GM18508 (cell line): ENCODE measurements around the gene ANO2.

ENCODE experiments used
- ATAC-seq: cut with Tn5 transposase; IDR thresholded peaks from one replicate; pipeline ENCODE4 v1.9.1; 2021; ENCODE audit warnings: moderate number of reproducible peaks; ENCODE audit not compliant: insufficient read depth, unreplicated experiment

The ANO2 gene

GRCh38 chr12:5945071-5946008 lies at the start of gene ANO2:
TSS of gene ANO2 (minus strand) at chr12:5945259. CDS start at chr12:5945217, 42 bp downstream.
- ATAC-seq, result no peak

- no peak for ATAC-seq
Observed at GRCh38 chr12:5989621-5990020, 44.6 kb upstream of the ANO2 start.

DNA sequence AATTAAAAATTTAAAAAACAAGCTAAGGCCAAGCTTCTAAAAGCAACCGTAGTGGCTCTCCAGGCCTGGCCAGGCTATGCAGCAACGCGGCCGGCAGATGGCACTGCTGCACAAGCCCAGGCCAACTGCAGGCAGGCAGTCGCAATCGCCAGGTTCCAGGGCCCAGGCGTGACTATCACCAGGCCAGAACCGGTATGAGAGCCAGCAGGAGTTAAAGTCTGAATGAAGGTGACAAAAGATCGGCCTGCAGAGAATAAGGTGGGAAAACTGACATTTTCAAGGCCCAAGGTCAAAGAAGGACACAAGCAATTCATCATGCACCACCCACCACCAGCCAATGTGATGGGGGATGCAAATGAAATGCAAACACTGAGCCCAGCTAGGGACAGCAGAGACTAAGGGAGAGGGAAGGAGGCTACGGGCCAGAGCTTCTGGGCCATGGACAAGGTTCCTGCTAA lies 43.6 kb upstream of the ANO2 start:
- ATAC-seq, result no peak

DNA sequence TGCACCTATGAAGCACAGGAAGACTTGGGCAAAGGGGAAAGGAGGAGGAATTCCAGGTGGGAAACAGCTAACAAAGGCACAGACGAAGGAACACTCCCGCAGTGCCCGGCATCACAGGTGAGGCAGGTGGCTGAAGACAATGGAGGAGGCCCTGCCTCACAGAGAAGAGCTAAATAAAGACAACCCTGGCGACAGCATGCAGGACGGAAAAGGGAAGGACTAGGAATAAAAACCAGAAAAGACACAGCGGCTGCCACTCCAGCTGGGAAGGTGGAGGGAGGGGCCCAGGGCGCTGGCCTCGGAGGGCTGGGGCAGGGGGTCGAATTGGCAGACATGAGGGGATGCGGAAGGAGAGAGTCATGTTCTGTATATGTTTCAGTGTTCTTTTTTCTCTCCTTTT lies 43.0 kb upstream of the ANO2 start:
- ATAC-seq, result no peak

DNA sequence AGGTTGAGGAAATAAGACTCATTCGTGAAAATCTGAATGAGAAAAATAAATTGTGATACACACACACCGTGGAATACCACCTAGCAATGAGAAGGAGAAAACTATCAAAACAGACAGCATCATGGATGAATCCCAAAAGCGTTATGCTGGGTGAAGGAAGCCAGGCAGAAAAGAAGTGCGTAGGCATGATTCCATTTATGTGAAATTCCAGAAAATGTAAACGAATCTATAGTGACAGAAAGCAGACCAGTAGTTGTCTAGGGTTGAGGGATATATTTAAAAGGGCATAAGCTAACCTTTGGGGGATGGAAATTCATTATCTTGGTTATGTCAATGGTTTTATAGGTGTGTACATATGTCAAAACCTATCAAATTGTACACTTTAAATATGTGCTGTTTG lies 42.5 kb upstream of the ANO2 start:
- no peak for ATAC-seq

DNA sequence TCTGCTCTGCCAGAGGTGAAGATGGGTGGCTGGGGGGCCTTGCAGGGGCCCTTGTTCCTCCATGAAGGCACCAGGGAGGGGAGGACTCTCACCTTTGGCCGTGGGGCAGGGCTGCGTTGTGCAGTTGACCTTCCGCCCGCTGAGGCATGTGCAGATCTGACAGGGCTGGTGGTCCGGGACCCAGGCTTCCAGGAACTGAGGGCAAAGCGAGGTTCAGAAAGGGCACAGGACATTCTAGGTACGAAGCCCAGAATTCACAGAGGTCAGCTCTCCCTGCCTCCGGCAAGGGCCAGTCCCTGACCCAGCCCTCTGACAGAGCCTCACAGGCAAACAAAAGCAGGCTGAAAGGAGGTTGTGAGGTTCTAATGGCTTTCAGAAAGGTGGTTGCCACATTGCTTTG lies 40.4 kb upstream of the ANO2 start:
- no peak for ATAC-seq

DNA sequence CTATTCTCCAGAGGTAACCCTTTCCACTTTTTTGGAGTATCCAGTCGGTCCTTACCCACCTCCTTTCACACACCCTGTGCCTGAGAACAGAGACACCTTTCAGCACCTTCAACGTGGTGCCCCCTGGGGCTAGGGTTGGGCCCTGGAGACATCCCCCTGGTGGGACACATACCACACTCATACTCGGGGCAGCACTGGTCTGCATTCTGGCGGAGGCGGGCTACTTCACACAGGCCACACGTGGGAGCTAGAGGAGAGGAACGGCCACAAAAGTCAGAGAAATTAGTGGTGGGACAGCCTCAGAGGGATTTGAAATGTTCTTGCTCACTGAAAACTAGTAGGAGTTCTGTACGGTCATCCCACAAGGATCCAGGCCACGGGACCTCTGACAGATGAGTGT lies 39.8 kb upstream of the ANO2 start:
- no peak for ATAC-seq

DNA sequence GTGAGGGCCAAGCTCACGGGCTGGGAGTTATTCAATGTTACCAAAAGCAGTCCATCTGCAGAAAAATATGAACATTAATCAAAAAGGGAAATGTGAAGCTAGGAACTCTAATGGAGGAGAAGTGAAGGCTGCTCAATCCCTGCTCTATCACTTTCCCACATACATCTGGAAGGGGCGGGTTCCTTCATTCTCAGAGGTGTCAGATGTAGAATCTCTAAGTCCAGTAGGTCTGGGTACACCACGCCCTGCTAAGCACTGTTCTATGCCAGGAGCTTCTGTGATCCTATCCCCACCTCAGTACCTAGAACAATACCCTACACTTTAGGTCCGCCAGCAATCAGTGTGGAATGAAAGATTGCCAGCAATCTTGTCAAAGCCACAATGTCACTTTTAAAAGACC lies 37.0 kb upstream of the ANO2 start:
- ATAC-seq, result no peak

- no peak for ATAC-seq
Observed at GRCh38 chr12:5977556-5977955, 32.5 kb upstream of the ANO2 start.

GRCh38 chr12:5976711-5977110 lies 31.7 kb upstream of the ANO2 start:
- no peak for ATAC-seq

- no peak for ATAC-seq
Observed at GRCh38 chr12:5976196-5976595, 31.1 kb upstream of the ANO2 start.

- ATAC-seq, result no peak
Observed at GRCh38 chr12:5973461-5974115, 28.5 kb upstream of the ANO2 start.

- ATAC-seq, result no peak
Observed at GRCh38 chr12:5972387-5972786, 27.3 kb upstream of the ANO2 start.

DNA sequence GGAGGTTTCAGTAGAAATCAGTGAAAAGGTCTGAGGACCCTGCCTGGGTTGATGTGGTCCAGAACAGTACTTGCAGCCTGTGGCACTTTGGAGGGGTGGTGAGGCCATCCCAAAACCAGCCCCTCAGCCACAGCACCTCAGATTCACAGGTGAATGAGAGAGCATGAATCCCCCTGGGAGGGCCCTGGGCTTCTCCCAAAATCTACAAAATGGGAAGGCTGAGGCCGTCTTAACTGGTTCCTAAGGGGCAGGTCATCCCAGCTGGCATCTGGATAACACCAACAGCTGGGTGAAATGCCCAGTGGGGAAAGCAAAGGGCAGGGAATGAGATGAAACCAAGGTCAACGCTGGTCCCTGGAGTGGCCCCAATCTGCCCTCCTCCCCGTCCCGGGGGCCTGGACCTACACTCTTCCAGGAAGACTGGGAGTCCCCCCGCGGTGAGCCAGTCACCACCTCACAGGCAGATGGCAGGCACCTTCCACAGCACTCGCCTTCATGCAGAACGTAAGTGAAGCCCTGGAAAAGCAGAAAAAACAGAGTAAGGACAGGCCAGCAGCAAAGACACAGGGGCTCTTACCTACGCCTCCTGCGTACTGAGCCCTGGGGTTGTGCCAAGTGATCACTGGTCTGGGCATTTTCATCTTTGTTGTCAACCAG lies 26.3 kb upstream of the ANO2 start:
- ATAC-seq, result no peak

GRCh38 chr12:5969974-5970690 lies 25.1 kb upstream of the ANO2 start:
- ATAC-seq, result no peak

DNA sequence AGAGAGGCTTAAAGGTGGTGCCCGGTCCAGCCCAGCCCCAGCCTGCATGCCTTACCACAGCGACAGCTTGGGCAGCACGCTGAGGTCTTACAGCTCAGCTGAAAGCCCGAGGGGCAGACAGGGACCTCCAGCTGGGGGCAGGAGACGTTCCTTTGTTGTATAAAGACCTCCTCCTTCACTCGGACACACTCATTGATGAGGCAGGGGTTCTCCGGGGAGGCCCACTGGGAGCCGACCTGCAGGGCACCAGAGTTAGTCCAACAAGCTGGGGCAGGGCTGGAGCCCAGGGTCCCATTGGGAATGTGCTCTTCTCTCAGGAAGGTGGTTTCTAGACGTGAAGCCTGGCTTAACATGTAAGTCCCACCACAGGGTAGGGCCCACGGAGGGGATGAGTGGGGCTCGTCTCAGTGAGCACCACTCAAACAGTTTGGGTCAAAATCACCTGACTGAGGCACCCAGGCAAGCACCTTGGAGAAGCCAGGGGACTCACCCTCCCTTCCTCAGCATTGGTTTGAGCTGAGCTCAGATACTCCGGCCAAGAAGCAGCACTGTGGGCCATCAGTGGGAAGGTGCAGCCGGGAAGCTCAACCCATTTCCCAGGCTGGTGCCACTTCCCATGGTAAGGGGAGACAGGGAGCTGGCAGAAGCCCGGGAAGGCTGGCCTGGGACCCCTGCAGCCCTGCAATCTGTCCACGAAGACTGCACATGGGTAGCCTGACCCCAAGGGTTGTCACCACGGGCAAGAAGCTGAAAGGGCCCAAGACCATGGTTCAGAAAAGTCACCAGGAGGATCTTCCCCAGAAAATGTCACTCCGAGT lies 24.3 kb upstream of the ANO2 start:
- ATAC-seq, result no peak

GRCh38 chr12:5967645-5968415 lies 22.8 kb upstream of the ANO2 start:
- ATAC-seq, result no peak

DNA sequence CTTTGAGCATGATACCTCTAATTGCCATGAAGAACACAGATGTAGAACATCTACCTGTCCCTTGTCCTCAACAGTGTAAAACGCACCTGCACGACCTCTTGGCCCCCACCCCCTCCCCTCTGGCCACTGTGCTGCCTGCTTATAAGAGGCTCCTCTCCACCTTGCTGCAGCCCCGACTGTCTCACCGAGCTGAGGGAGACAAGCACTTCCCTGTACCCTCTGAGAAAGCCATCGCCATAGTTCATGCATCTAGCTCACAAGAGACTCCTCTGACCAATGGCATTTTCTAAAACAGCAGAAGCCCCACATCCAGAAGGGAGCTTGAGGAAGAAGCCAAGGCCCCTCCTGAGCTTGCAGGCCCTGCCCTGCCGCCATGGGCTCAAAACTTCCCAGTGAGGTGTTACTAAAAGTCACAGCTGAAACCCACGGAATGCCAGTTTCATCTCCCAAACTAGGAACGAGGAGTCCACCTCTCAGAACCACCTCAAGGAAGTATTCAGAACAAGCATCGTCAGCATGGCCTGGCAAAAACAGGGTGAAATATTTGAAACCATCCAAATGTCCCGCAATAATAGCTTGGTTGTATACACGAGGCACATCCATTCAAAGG lies 21.5 kb upstream of the ANO2 start:
- no peak for ATAC-seq
